ENCODE data around the gene RASGRF2. TPM values are rescaled to one million over a fixed set of nuclear protein-coding genes. Genes with fewer than 3 reads are reported as not detected.

Gene RASGRF2
- total RNA-seq, 1 donor from 2014 or later = 0.58 TPM

GRCh38 chr5:81165493-81166119 is 205.4 kb downstream of the RASGRF2 start:
- DNase-seq (ENCODE audit: low spot score) (peak; percentile 73), ATAC-seq (peak; percentile 94)

GRCh38 chr5:81166430-81166829 is 206.3 kb downstream of the RASGRF2 start:
- no peak for ATAC-seq
- no peak for DNase-seq (ENCODE audit: low spot score)

GRCh38 chr5:81167078-81167477 is 206.9 kb downstream of the RASGRF2 start:
- ATAC-seq = no peak

GRCh38 chr5:81167544-81167943 is 207.4 kb downstream of the RASGRF2 start:
- ATAC-seq = no peak
- no peak for DNase-seq (ENCODE audit: low spot score)

More at GRCh38 chr5:81167078-81167477, 206.9 kb downstream of the RASGRF2 start:
- DNase-seq (ENCODE audit: low spot score) = no peak

GRCh38 chr5:81169924-81170323 is 209.8 kb downstream of the RASGRF2 start:
- no peak for ATAC-seq

GRCh38 chr5:81171769-81172168 is 211.6 kb downstream of the RASGRF2 start:
- no peak for DNase-seq (ENCODE audit: low spot score)
- no peak for ATAC-seq

More at GRCh38 chr5:81169924-81170323, 209.8 kb downstream of the RASGRF2 start:
- DNase-seq (ENCODE audit: low spot score) = no peak

- DNase-seq (ENCODE audit: low spot score) (no peak), ATAC-seq (no peak)
Measured at GRCh38 chr5:81172710-81173109, 212.5 kb downstream of the RASGRF2 start.

GRCh38 chr5:81177061-81177460 is 216.9 kb downstream of the RASGRF2 start:
- DNase-seq (ENCODE audit: low spot score) = no peak
- ATAC-seq = no peak

GRCh38 chr5:81179959-81180358 is 219.8 kb downstream of the RASGRF2 start:
- ATAC-seq (no peak), DNase-seq (ENCODE audit: low spot score) (no peak)

- DNase-seq (ENCODE audit: low spot score) (no peak), ATAC-seq (no peak)
Measured at GRCh38 chr5:81180780-81181460, 220.8 kb downstream of the RASGRF2 start.

- DNase-seq (ENCODE audit: low spot score) (no peak), ATAC-seq (no peak)
Measured at GRCh38 chr5:81181576-81182316, 221.6 kb downstream of the RASGRF2 start.

GRCh38 chr5:81182396-81183390 is 222.5 kb downstream of the RASGRF2 start:
- ATAC-seq (no peak), DNase-seq (ENCODE audit: low spot score) (no peak)

GRCh38 chr5:81183811-81184748 is 223.9 kb downstream of the RASGRF2 start:
- DNase-seq (ENCODE audit: low spot score) = no peak
- ATAC-seq = no peak

GRCh38 chr5:81184749-81185110 is 224.6 kb downstream of the RASGRF2 start:
- no peak for DNase-seq (ENCODE audit: low spot score)

GRCh38 chr5:81187885-81188284 is 227.7 kb downstream of the RASGRF2 start:
- peak; percentile 88 for ATAC-seq

More at GRCh38 chr5:81184749-81185110, 224.6 kb downstream of the RASGRF2 start:
- ATAC-seq = no peak

GRCh38 chr5:81188962-81189361 is 228.8 kb downstream of the RASGRF2 start:
- DNase-seq (ENCODE audit: low spot score) = no peak
- ATAC-seq = no peak

More at GRCh38 chr5:81187885-81188284, 227.7 kb downstream of the RASGRF2 start:
- peak; percentile 62 for DNase-seq (ENCODE audit: low spot score)

- DNase-seq (ENCODE audit: low spot score) = no peak
- no peak for ATAC-seq
Measured at GRCh38 chr5:81189875-81190498, 229.8 kb downstream of the RASGRF2 start.

GRCh38 chr5:81191726-81192372 is 231.7 kb downstream of the RASGRF2 start:
- no peak for DNase-seq (ENCODE audit: low spot score)
- ATAC-seq = no peak
